Neural cell (in vitro differentiated cells): ENCODE measurements around the gene AHSP. TPM values are rescaled to one million over a fixed set of nuclear protein-coding genes. Genes with fewer than 3 reads are reported as not detected.

Experiments used
- H2AFZ ChIP-seq: fragments of 200-600, 300-800 bp; sonication (generic), shearing (Covaris generic); 2 replicates; pipeline ENCODE4 v1.6.0; 2014; ENCODE audit warnings: low read depth, mild to moderate bottlenecking, antibody characterized with exemption, low read length, moderate library complexity
- H3F3A ChIP-seq: fragments of 200-600 bp; shearing (Covaris generic); 2 replicates; pipeline ENCODE4 v1.6.1; 2016; ENCODE audit warnings: mild to moderate bottlenecking, moderate library complexity, mixed read lengths, antibody characterized with exemption, low read length; ENCODE audit not compliant: insufficient read depth, poor library complexity, severe bottlenecking
- H3K27ac ChIP-seq: fragments of 200-600, 300-800 bp; sonication (generic), shearing (Covaris generic); 2 replicates; pipeline ENCODE4 v1.5.1; 2014; ENCODE audit warnings: mild to moderate bottlenecking, low read length, moderate library complexity
- H3K27me3 ChIP-seq: fragments of 300-800, 200-600 bp; sonication (generic), shearing (Covaris generic); 2 replicates; pipeline ENCODE4 v1.6.0; 2014; ENCODE audit warnings: mild to moderate bottlenecking, low read depth, low read length, moderate library complexity; ENCODE audit not compliant: insufficient read depth
- H3K36me3 ChIP-seq: fragments of 300-800, 200-600 bp; sonication (generic), shearing (Covaris generic); 2 replicates; pipeline ENCODE4 v1.5.1; 2014; ENCODE audit warnings: mild to moderate bottlenecking, antibody characterized with exemption, low read length, moderate library complexity; ENCODE audit not compliant: insufficient read depth
- H3K4me2 ChIP-seq: fragments of 300-800, 200-600 bp; sonication (generic), shearing (Covaris generic); 2 replicates; pipeline ENCODE4 v1.6.0; 2014; ENCODE audit warnings: mild to moderate bottlenecking, low read length
- H3K4me3 ChIP-seq: fragments of 300-800, 200-600 bp; sonication (generic), shearing (Covaris generic); 2 replicates; pipeline ENCODE4 v1.5.1; 2014; ENCODE audit warnings: mild to moderate bottlenecking, low read length, moderate library complexity
- H3K79me2 ChIP-seq: fragments of 200-600 bp; shearing (Covaris generic); replicated peaks from 2 replicates; pipeline ENCODE4 v1.6.0; 2014; ENCODE audit warnings: mild to moderate bottlenecking, low read length, moderate library complexity; ENCODE audit not compliant: insufficient read depth
- H3K9ac ChIP-seq: fragments of 300-800, 200-600 bp; sonication (generic), shearing (Covaris generic); 2 replicates; pipeline ENCODE4 v1.6.1; 2016; ENCODE audit warnings: mild to moderate bottlenecking, low read length, mixed read lengths
- H3K9me2 ChIP-seq: fragments of 200-600 bp; shearing (Covaris generic); 2 replicates; pipeline ENCODE4 v1.6.1; 2016; ENCODE audit warnings: mild to moderate bottlenecking, low read length, mixed read lengths; ENCODE audit not compliant: insufficient read depth
- H3K9me3 ChIP-seq: fragments of 200-600, 300-800 bp; sonication (generic), shearing (Covaris generic); 2 replicates; pipeline ENCODE4 v1.6.1; 2016; ENCODE audit warnings: mild to moderate bottlenecking, mixed run types, low read length, moderate library complexity, mixed read lengths
- H4K20me1 ChIP-seq: fragments of 200-600 bp; shearing (Covaris generic); 2 replicates; pipeline ENCODE4 v1.6.1; 2016; ENCODE audit warnings: mild to moderate bottlenecking, mixed run types; ENCODE audit not compliant: insufficient read depth
- EP300 ChIP-seq: fragments of 450-650 bp; conservative IDR thresholded peaks from 2 replicates; pipeline ENCODE4 v1.6.1; 2014; ENCODE audit warnings: antibody characterized with exemption, mild to moderate bottlenecking, moderate library complexity; ENCODE audit not compliant: poor library complexity, severe bottlenecking
- EZH2 ChIP-seq: fragments of 200-600, 300-800 bp; shearing (Covaris generic), sonication (generic); IDR thresholded peaks from 2 replicates; pipeline ENCODE4 v1.6.1; 2014; ENCODE audit warnings: antibody characterized with exemption, low read length, borderline replicate concordance, mild to moderate bottlenecking; ENCODE audit not compliant: insufficient read depth, poor library complexity, severe bottlenecking
- MXI1 ChIP-seq: fragments of 450-650 bp; conservative IDR thresholded peaks from 2 replicates; pipeline ENCODE4 v1.6.1; 2014; ENCODE audit warnings: antibody characterized with exemption, mild to moderate bottlenecking; ENCODE audit not compliant: poor library complexity, severe bottlenecking
- POLR2AphosphoS5 ChIP-seq: IDR thresholded peaks from 2 replicates; pipeline ENCODE4 v1.6.1; 2012
- RAD21 ChIP-seq: fragments of 450-650 bp; conservative IDR thresholded peaks from 2 replicates; pipeline ENCODE4 v1.6.1; 2014; ENCODE audit warnings: antibody characterized with exemption, mild to moderate bottlenecking, moderate library complexity
- REST ChIP-seq: IDR thresholded peaks from 2 replicates; pipeline ENCODE4 v1.6.1; 2012; ENCODE audit warnings: borderline replicate concordance
- SMC3 ChIP-seq: fragments of 450-650 bp; conservative IDR thresholded peaks from 2 replicates; pipeline ENCODE4 v1.6.1; 2014; ENCODE audit warnings: antibody characterized with exemption, mild to moderate bottlenecking, moderate library complexity; ENCODE audit not compliant: poor library complexity
- TAF1 ChIP-seq: IDR thresholded peaks from 2 replicates; pipeline ENCODE4 v1.6.1; 2012; ENCODE audit warnings: low read depth
- polyA plus RNA-seq: library from polyadenylated mRNA; depleted of rRNA; stranded (reverse); fragments of >200 nt; gene quantifications from 2 replicates; pipeline ENCODE4 v1.2.3, GENCODE V29; 2014
- TF ChIP-seq, protein P1 (sequence below): fragments of 450-650 bp; IDR thresholded peaks from 2 replicates; pipeline ENCODE4 v1.5.1; 2014; ENCODE audit warnings: antibody characterized with exemption, mild to moderate bottlenecking, moderate library complexity; ENCODE audit not compliant: poor library complexity, severe bottlenecking

AHSP gene
- polyA plus RNA-seq, 1 donor from 2014 or later = not detected

DNA sequence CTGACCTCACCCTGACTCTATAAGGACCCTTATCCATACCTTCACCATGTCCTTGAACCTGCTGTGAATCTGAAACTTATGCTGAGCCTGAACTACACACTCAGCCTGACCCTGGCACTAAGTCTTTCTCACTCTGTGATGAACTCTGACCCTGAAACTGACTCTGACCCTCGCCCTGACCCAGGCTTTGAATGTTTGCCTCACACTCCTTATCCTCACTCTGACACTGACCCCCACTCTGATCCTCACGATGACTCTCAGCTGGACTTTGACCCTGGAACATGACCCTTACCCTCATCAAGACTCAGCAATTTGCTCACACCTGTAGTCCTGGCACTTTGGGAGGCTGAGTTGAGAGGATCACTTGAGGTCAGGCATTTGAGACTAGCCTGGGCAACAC lies 4.4 kb downstream of the AHSP start:
- Histone ChIP-seq H3K9me3 (no peaks in the 10 kb centered on the region), H3K27ac (no peak overlapping the region), H4K20me1 (no peaks in the 10 kb centered on the region), H3K4me3 (no peak overlapping the region), H3K27me3 (peaks cover 44% of the 10 kb centered on the region), H3K36me3 (no peaks in the 10 kb centered on the region), H3K9me2 (no peaks in the 10 kb centered on the region), H3K4me2 (no peak overlapping the region), H3K9ac (no peak overlapping the region), H3K79me2 (no peaks in the 10 kb centered on the region), H2AFZ (no peak overlapping the region), H3F3A (no peaks in the 10 kb centered on the region)
- no peak for TF ChIP-seq REST
- TF ChIP-seq, protein P1, sequence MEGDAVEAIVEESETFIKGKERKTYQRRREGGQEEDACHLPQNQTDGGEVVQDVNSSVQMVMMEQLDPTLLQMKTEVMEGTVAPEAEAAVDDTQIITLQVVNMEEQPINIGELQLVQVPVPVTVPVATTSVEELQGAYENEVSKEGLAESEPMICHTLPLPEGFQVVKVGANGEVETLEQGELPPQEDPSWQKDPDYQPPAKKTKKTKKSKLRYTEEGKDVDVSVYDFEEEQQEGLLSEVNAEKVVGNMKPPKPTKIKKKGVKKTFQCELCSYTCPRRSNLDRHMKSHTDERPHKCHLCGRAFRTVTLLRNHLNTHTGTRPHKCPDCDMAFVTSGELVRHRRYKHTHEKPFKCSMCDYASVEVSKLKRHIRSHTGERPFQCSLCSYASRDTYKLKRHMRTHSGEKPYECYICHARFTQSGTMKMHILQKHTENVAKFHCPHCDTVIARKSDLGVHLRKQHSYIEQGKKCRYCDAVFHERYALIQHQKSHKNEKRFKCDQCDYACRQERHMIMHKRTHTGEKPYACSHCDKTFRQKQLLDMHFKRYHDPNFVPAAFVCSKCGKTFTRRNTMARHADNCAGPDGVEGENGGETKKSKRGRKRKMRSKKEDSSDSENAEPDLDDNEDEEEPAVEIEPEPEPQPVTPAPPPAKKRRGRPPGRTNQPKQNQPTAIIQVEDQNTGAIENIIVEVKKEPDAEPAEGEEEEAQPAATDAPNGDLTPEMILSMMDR = no peak
- TF ChIP-seq MXI1 = no peak
- TF ChIP-seq TAF1 = no peak
- TF ChIP-seq EP300 = no peak
- no peak for TF ChIP-seq SMC3
- no peak for TF ChIP-seq POLR2AphosphoS5
- TF ChIP-seq RAD21 = no peak
- TF ChIP-seq EZH2 = no peak

- no peak overlapping the region for H3K4me3 ChIP-seq
- no peak overlapping the region for H3K27ac ChIP-seq
Observed at GRCh38 chr16:31532896-31533295, 5.2 kb downstream of the AHSP start.

More at GRCh38 chr16:31532896-31533295, 5.2 kb downstream of the AHSP start:
- H3K9me2 ChIP-seq = no peaks in the 10 kb centered on the region
- peaks cover 39% of the 10 kb centered on the region for H3K27me3 ChIP-seq
- no peaks in the 10 kb centered on the region for H4K20me1 ChIP-seq
- no peak overlapping the region for H2AFZ ChIP-seq
- no peaks in the 10 kb centered on the region for H3F3A ChIP-seq
- no peaks in the 10 kb centered on the region for H3K79me2 ChIP-seq
- H3K36me3 ChIP-seq = no peaks in the 10 kb centered on the region
- H3K9me3 ChIP-seq = no peaks in the 10 kb centered on the region
- no peak overlapping the region for H3K4me2 ChIP-seq
- H3K9ac ChIP-seq = no peak overlapping the region
- TF ChIP-seq TAF1 (no peak), REST (no peak), RAD21 (no peak), EZH2 (no peak), POLR2AphosphoS5 (no peak), EP300 (no peak)
- TF ChIP-seq, protein P1 = no peak
